AG10803 (cell line): ENCODE results near the gene ZNF385C.

ENCODE experiments used
- DNase-seq: peaks from one replicate; pipeline ENCODE4 v3.0.0; 2010; ENCODE audit warnings: low read depth
- H3K4me3 ChIP-seq: 2 replicates; pipeline ENCODE4 v1.5.1; 2011; ENCODE audit warnings: mild to moderate bottlenecking, low read length, control low read depth
- CTCF ChIP-seq: conservative IDR thresholded peaks from 2 replicates; pipeline ENCODE4 v1.5.1; 2011; ENCODE audit warnings: mild to moderate bottlenecking, low read length, control low read depth, inconsistent platforms

Gene ZNF385C

DNA sequence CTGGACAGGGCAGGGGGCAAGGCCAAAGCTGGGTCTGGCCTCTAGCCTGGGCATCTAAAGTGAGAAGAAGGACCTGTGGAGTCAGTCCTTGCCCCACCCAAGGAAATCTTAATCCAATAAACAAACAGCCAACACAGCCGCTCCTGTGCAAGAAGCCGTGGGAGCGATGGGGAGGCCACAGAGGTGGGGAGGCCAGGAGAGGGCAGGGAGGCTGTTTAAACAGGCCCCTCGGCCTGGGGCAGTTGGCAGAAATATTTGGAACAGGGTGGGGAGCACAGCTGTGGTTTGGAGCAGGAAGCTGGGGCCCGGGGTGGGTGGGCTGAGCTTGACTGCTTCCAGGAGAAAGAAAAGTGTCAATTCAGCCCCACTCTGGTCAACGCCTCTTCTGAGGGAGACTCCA is 5.3 kb downstream of the ZNF385C start:
- TF ChIP-seq CTCF: no peak
- no peak overlapping the region for H3K4me3 ChIP-seq

GRCh38 chr17:42090964-42091790 is 7.1 kb downstream of the ZNF385C start:
- DNase-seq: no peak
- no peak overlapping the region for H3K4me3 ChIP-seq
- no peak for TF ChIP-seq CTCF

More for the DNA sequence above, 5.3 kb downstream of the ZNF385C start:
- no peak for DNase-seq

DNA sequence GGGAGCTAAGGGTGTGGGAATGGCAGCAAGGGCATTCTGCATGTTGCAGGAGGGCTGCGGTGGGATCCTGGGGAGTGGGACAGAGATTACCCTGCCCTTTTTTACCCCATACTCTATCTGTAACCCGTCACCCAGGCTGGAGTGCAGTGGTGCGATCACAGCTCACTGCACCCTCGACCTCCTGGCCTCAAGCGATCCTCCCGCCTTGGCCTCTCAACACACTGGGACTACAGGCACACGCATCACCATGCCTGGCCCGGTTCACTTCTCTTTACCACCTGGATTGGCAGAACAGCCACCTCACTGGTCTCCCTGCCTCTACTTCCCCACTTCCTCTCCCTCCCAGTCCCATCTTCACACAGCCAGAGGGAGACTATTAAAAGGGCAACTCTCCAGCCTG is 9.5 kb downstream of the ZNF385C start:
- H3K4me3 ChIP-seq: no peak overlapping the region
- TF ChIP-seq CTCF: no peak
- DNase-seq: no peak

- no peak for TF ChIP-seq CTCF
- no peak for DNase-seq
- H3K4me3 ChIP-seq: no peak overlapping the region
These were observed 10.3 kb downstream of the ZNF385C start for GRCh38 chr17:42087736-42088705.

DNA sequence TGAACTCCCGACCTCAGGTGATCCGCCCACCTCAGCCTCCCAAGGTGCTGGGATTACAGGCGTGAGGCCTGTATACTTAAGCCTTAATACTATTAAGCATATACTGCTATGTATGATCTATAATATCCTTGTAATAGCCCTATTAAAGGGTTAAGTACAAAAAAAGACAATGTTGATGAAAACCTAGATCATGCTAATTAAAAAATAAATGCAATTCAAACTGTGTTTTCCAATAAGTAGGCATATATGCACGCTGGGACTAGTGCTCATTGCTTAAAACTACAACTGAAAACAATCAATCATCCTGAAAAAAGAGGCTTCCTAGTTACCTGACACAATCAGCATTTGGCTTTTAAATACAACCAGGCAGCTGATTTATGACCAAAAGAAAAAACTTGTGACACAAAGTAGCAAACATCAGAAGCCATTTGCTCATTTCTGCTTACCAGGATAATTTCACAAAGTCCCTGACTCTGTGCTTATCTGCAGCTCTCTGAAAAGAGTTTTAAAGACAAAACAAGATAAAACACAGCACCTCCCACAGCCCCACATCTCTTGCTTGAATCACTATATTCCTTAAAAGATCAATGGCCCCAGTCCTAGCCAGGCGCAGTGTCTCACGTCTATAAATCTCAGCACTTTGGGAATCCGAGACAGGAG is 11.1 kb downstream of the ZNF385C start:
- H3K4me3 ChIP-seq: no peak overlapping the region
- DNase-seq: no peak
- no peak for TF ChIP-seq CTCF

DNA sequence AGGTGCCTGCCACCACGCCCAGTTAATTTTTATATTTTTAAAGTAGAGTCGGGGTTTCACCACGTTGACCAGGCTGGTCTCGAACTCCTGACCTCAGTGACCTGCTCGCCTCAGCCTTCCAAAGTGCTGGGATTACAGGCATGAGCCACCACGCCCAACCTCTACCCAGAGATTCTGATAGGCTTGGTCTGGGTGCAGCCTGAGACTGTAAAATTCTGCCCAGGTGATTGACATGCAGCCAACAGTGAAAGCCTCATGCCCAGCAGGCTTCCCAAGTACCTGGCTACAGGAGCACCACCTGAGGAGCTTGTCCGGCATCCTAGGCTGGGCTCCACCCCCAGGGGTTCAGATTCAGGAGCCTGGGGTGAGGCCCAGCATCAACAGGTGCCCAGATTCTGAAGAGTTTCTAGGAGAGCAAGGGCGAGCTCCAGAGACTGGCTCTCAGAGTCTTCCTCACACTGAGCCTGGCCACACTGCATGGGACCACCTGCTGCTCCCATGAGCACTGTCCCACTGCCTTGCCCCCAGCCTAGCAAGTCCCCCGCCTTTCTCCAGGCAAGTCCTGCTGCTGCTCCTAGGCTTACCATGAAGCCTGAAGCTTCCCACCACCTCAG is 16.6 kb downstream of the ZNF385C start:
- no peak for TF ChIP-seq CTCF
- DNase-seq: no peak
- H3K4me3 ChIP-seq: no peak overlapping the region
